SK-N-SH (cell line): ENCODE data around the gene MIGA2. TPM values are rescaled to one million over a fixed set of nuclear protein-coding genes. Genes with fewer than 3 reads are reported as not detected.

ENCODE experiments used
- CTCF ChIA-PET: fragments of 300-600, 350-600 bp; formaldehyde crosslinking; extraction: SDS; loops from one replicate; lab custom pipeline; 2021; lab: Yijun Ruan, JAX
- POLR2A ChIA-PET: fragments of 350-600 bp; sonication (Branson Sonifier 250); formaldehyde crosslinking; extraction: SDS; loops from one replicate; lab custom pipeline; 2020; ENCODE audit warnings: antibody characterized with exemption, inconsistent platforms; lab: Yijun Ruan, JAX
- DNase-seq: peaks from one replicate; pipeline ENCODE4 v3.0.0; 2012
- H2AFZ ChIP-seq: fragments of 200-600 bp; sonication (generic); 2 replicates; pipeline ENCODE4 v1.8.1; 2016; ENCODE audit warnings: antibody characterized with exemption, mild to moderate bottlenecking, low read depth
- H3F3A ChIP-seq: fragments of 200-600 bp; sonication (generic); replicated peaks from 2 replicates; pipeline ENCODE3; 2016; ENCODE audit warnings: antibody characterized with exemption, mild to moderate bottlenecking; ENCODE audit not compliant: insufficient read depth
- H3K27ac ChIP-seq, 2 experiments: fragments of 200-500 bp in 1 of 2; fragments of 200-600 bp in 1 of 2; sonication (Bioruptor generic) in 1 of 2; sonication (generic), shearing (Covaris generic) in 1 of 2; 2 replicates each; pipeline versions ENCODE4 v1.5.1 to v1.6.1; 2014 to 2016; ENCODE audit warnings: low read depth in 2 of 2, inconsistent platforms in 1 of 2, low read length in 1 of 2, mild to moderate bottlenecking in 1 of 2, mixed read lengths in 1 of 2
- H3K27me3 ChIP-seq: fragments of 200-600 bp; sonication (generic), shearing (Covaris generic); 2 replicates; pipeline ENCODE4 v1.6.1; 2016; ENCODE audit warnings: mixed run types; ENCODE audit not compliant: insufficient read depth
- H3K36me3 ChIP-seq, 2 experiments: fragments of 200-500 bp in 1 of 2; fragments of 200-600 bp in 1 of 2; sonication (Bioruptor generic) in 1 of 2; sonication (generic) in 1 of 2; replicated peaks in 1 of 2; 2 replicates each; pipeline versions ENCODE3 to v1.5.1; 2014 to 2016; ENCODE audit warnings: low read length in 1 of 2, mild to moderate bottlenecking in 1 of 2; ENCODE audit not compliant: insufficient read depth in 2 of 2, control insufficient read depth in 1 of 2
- H3K4me1 ChIP-seq, 2 experiments: fragments of 200-500 bp in 1 of 2; fragments of 200-600 bp in 1 of 2; sonication (Bioruptor generic) in 1 of 2; sonication (generic), shearing (Covaris generic) in 1 of 2; 2 replicates each; pipeline versions ENCODE4 v1.5.1 to v1.6.1; 2014 to 2016; ENCODE audit warnings: low read depth in 1 of 2, low read length in 1 of 2, mixed run types in 1 of 2; ENCODE audit not compliant: insufficient read depth in 2 of 2, control insufficient read depth in 1 of 2
- H3K4me2 ChIP-seq: fragments of 200-600 bp; sonication (generic), shearing (Covaris generic); 2 replicates; pipeline ENCODE4 v1.6.1; 2017; ENCODE audit warnings: mixed run types
- H3K4me3 ChIP-seq, 2 experiments: fragments of 200-500 bp in 1 of 2; fragments of 200-600 bp in 1 of 2; sonication (Bioruptor generic) in 1 of 2; sonication (generic), shearing (Covaris generic) in 1 of 2; 2 replicates each; pipeline versions ENCODE4 v1.5.1 to v1.8.1; 2014 to 2016; ENCODE audit warnings: low read depth in 2 of 2, inconsistent platforms in 1 of 2, low read length in 1 of 2, mild to moderate bottlenecking in 1 of 2, mixed read lengths in 1 of 2, moderate library complexity in 1 of 2
- H3K79me2 ChIP-seq: fragments of 200-600 bp; sonication (generic); 2 replicates; pipeline ENCODE4 v1.8.1; 2017; ENCODE audit warnings: mild to moderate bottlenecking; ENCODE audit not compliant: insufficient read depth
- H3K9ac ChIP-seq: fragments of 200-600 bp; sonication (generic); 2 replicates; pipeline ENCODE4 v1.6.1; 2017; ENCODE audit warnings: mixed run types
- H3K9me2 ChIP-seq: fragments of 200-600 bp; sonication (generic); 2 replicates; pipeline ENCODE4 v1.6.1; 2017; ENCODE audit warnings: mixed run types
- H3K9me3 ChIP-seq: fragments of 200-600 bp; sonication (generic); 2 replicates; pipeline ENCODE4 v1.6.1; 2017; ENCODE audit warnings: mixed run types, mild to moderate bottlenecking, moderate library complexity
- H4K20me1 ChIP-seq: fragments of 200-600 bp; sonication (generic); 2 replicates; pipeline ENCODE4 v1.6.1; 2017; ENCODE audit warnings: mild to moderate bottlenecking, mixed run types; ENCODE audit not compliant: insufficient read depth
- ELF1 ChIP-seq: IDR thresholded peaks from 2 replicates; pipeline ENCODE4 v1.4.0; 2012
- FOSL2 ChIP-seq: IDR thresholded peaks from 2 replicates; pipeline ENCODE4 v1.4.0; 2012; ENCODE audit warnings: low read depth, mild to moderate bottlenecking, moderate library complexity, borderline replicate concordance
- GABPA ChIP-seq: IDR thresholded peaks from 2 replicates; pipeline ENCODE4 v1.4.0; 2012; ENCODE audit warnings: low read depth, mild to moderate bottlenecking
- GATA2 ChIP-seq: sonication (generic); formaldehyde crosslinking; IDR thresholded peaks from 2 replicates; pipeline ENCODE4 v1.5.0; 2020; ENCODE audit warnings: mild to moderate bottlenecking, missing genetic modification reagents
- NRF1 ChIP-seq: IDR thresholded peaks from 2 replicates; pipeline ENCODE4 v1.6.1; 2012; ENCODE audit warnings: low read depth, mild to moderate bottlenecking, low read length
- POLR2AphosphoS5 ChIP-seq: IDR thresholded peaks from 2 replicates; pipeline ENCODE4 v1.6.1; 2012; ENCODE audit warnings: low read depth, low read length
- RCOR1 ChIP-seq: fragments of 150-350 bp; IDR thresholded peaks from 2 replicates; pipeline ENCODE4 v1.6.1; 2017; ENCODE audit warnings: antibody characterized with exemption, low read length
- RXRA ChIP-seq: IDR thresholded peaks from 2 replicates; pipeline ENCODE4 v1.4.0; 2012; ENCODE audit warnings: low read depth, mild to moderate bottlenecking, borderline replicate concordance
- SIN3A ChIP-seq: IDR thresholded peaks from 2 replicates; pipeline ENCODE4 v1.6.1; 2012; ENCODE audit warnings: low read depth, mild to moderate bottlenecking, low read length, moderate library complexity, borderline replicate concordance
- SMC3 ChIP-seq: IDR thresholded peaks from 2 replicates; pipeline ENCODE4 v1.6.1; 2012; ENCODE audit warnings: low read depth, low read length, improper control_type of control experiment
- TAF1 ChIP-seq: IDR thresholded peaks from 2 replicates; pipeline ENCODE4 v1.6.1; 2012; ENCODE audit warnings: low read depth, mild to moderate bottlenecking, low read length, moderate library complexity, borderline replicate concordance
- YY1 ChIP-seq: IDR thresholded peaks from 2 replicates; pipeline ENCODE4 v1.4.0; 2012; ENCODE audit warnings: low read depth, mild to moderate bottlenecking
- WGBS: methylation state at CpG from one replicate; pipeline ENCODE4 v1.1.6; 2017; ENCODE audit warnings: low lambda C conversion rate; 5-methylcytosine and 5-hydroxymethylcytosine counted together
- polyA plus RNA-seq, 3 experiments: library from polyadenylated mRNA; depleted of rRNA; stranded (reverse); fragments of >200 nt; gene quantifications; 2 replicates each; pipeline ENCODE4 v1.2.3, GENCODE V29; 2012
- TF ChIP-seq, protein P1 (sequence below): IDR thresholded peaks from 2 replicates; pipeline ENCODE4 v1.4.0; 2012; ENCODE audit warnings: low read depth, borderline replicate concordance
- TF ChIP-seq, protein P2 (sequence below): fragments of 200-600 bp; sonication (generic); IDR thresholded peaks from 2 replicates; pipeline ENCODE4 v1.6.1; 2017; ENCODE audit warnings: antibody characterized with exemption, mild to moderate bottlenecking, moderate library complexity
- TF ChIP-seq, protein P3 (sequence below): IDR thresholded peaks from 2 replicates; pipeline ENCODE4 v1.4.0; 2012; ENCODE audit warnings: low read depth
- TF ChIP-seq, protein P4 (sequence below): IDR thresholded peaks from 2 replicates; pipeline ENCODE4 v1.4.0; 2012; ENCODE audit warnings: low read depth, borderline replicate concordance

Gene MIGA2
- polyA plus RNA-seq, 1 of the 3 experiments (the other 2 are of a cell fraction), result 21.2 TPM

DNA sequence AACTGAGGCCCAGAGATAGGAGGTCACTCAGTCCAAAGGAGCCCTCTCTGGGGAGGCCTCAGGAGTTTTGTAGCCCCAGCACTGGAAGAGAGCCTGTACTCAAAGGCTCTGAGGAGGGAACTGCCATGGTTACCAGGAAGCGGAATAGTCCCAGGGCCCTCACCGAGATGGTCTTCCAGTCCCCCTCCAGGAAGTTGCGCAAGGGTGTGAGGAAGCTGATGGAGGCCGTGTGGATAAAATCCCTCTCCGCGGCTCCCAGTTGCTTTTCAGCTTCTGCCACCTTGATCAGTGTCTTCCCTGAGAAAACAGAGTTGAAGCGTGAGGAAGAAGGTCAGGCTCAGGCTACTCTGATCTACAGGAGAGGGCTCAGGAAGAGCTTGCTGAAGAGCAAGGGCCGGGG is 21.8 kb upstream of the MIGA2 start:
- Histone ChIP-seq H4K20me1 (no peaks in the 10 kb centered on the region), H3K9me2 (no peaks in the 10 kb centered on the region), H2AFZ (no peak overlapping the region), H3K4me3 (no peak overlapping the region), H3K36me3 (peaks cover 7 to 34% of the 10 kb centered on the region in 2 experiments), H3K9me3 (no peaks in the 10 kb centered on the region), H3F3A (peaks cover 5% of the 10 kb centered on the region), H3K79me2 (no peaks in the 10 kb centered on the region), H3K9ac (no peak overlapping the region), H3K27me3 (no peaks in the 10 kb centered on the region)
- POLR2A ChIA-PET, result no interaction called here
- 90% methylated on average over 8 of the region's 8 CpGs for WGBS
- DNase-seq, result no peak
- CTCF ChIA-PET, result interaction anchor here (1.0 to 4.7 kb wide), 3 partner anchors 8 to 87 kb away, joined by 4 to 37 read pairs (median 4); no protein-coding TSS in a partner anchor
- TF ChIP-seq RXRA, result no peak
- TF ChIP-seq SMC3, result no peak
- TF ChIP-seq YY1, result no peak
- TF ChIP-seq ELF1, result no peak
- TF ChIP-seq TAF1, result no peak
- no peak for TF ChIP-seq FOSL2
- TF ChIP-seq, all 33 proteins: peak for 0
- H3K27ac ChIP-seq, result no peak overlapping the region
- no peaks in the 10 kb centered on the region; a peak in 1 of 4 replicates for H3K4me1 ChIP-seq
- no peak overlapping the region for H3K4me2 ChIP-seq

DNA sequence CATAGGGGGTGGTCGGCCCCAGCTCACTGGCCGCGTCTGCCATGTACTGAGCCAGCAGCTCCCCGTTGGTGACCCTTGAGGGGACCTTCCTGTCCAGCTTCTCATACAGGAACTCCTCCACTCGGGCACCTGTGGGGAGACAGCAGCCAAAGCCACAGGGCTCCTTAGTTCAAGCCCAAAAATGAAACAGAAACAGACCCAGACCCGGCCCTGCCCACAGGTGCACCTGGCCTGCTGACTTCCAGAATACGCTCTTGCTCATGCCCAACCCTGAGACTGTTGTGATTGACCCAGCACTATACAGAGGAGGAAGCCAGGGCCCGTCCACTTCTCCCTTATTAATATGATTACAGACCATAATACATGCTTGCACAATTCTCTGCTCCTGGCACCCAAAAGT is 15.3 kb upstream of the MIGA2 start:
- H4K20me1 ChIP-seq, result peaks cover 17% of the 10 kb centered on the region
- no peaks in the 10 kb centered on the region for H3K27me3 ChIP-seq
- H3K9me3 ChIP-seq, result no peaks in the 10 kb centered on the region
- peaks cover 31% of the 10 kb centered on the region for H3K79me2 ChIP-seq
- no peak overlapping the region for H3K4me3 ChIP-seq
- no peak for DNase-seq
- TF ChIP-seq, protein P1, sequence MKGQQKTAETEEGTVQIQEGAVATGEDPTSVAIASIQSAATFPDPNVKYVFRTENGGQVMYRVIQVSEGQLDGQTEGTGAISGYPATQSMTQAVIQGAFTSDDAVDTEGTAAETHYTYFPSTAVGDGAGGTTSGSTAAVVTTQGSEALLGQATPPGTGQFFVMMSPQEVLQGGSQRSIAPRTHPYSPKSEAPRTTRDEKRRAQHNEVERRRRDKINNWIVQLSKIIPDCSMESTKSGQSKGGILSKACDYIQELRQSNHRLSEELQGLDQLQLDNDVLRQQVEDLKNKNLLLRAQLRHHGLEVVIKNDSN, result no peak
- no peak for TF ChIP-seq GABPA
- TF ChIP-seq GATA2 (CRISPR knock-in tag), result no peak
- TF ChIP-seq, protein P2, sequence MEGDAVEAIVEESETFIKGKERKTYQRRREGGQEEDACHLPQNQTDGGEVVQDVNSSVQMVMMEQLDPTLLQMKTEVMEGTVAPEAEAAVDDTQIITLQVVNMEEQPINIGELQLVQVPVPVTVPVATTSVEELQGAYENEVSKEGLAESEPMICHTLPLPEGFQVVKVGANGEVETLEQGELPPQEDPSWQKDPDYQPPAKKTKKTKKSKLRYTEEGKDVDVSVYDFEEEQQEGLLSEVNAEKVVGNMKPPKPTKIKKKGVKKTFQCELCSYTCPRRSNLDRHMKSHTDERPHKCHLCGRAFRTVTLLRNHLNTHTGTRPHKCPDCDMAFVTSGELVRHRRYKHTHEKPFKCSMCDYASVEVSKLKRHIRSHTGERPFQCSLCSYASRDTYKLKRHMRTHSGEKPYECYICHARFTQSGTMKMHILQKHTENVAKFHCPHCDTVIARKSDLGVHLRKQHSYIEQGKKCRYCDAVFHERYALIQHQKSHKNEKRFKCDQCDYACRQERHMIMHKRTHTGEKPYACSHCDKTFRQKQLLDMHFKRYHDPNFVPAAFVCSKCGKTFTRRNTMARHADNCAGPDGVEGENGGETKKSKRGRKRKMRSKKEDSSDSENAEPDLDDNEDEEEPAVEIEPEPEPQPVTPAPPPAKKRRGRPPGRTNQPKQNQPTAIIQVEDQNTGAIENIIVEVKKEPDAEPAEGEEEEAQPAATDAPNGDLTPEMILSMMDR, result no peak
- TF ChIP-seq, protein P3, sequence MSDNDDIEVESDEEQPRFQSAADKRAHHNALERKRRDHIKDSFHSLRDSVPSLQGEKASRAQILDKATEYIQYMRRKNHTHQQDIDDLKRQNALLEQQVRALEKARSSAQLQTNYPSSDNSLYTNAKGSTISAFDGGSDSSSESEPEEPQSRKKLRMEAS, result no peak
- TF ChIP-seq SIN3A, result no peak
- no peak for TF ChIP-seq POLR2AphosphoS5
- TF ChIP-seq RCOR1, result no peak
- no peak for TF ChIP-seq NRF1
- TF ChIP-seq, protein P4, sequence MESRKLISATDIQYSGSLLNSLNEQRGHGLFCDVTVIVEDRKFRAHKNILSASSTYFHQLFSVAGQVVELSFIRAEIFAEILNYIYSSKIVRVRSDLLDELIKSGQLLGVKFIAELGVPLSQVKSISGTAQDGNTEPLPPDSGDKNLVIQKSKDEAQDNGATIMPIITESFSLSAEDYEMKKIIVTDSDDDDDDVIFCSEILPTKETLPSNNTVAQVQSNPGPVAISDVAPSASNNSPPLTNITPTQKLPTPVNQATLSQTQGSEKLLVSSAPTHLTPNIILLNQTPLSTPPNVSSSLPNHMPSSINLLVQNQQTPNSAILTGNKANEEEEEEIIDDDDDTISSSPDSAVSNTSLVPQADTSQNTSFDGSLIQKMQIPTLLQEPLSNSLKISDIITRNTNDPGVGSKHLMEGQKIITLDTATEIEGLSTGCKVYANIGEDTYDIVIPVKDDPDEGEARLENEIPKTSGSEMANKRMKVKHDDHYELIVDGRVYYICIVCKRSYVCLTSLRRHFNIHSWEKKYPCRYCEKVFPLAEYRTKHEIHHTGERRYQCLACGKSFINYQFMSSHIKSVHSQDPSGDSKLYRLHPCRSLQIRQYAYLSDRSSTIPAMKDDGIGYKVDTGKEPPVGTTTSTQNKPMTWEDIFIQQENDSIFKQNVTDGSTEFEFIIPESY, result no peak
- WGBS, result 94% methylated on average over 7 of the region's 8 CpGs
- no peak overlapping the region for H3K4me2 ChIP-seq
- CTCF ChIA-PET, result interaction anchor here (1.4 to 1.8 kb wide), 2 partner anchors 11 to 15 kb away, joined by 3 to 4 read pairs; no protein-coding TSS in a partner anchor
- peaks cover 8 to 16% of the 10 kb centered on the region in 2 experiments; a peak in 3 of 4 replicates for H3K4me1 ChIP-seq
- H3K9me2 ChIP-seq, result no peaks in the 10 kb centered on the region
- H2AFZ ChIP-seq, result no peak overlapping the region
- peaks cover 0 to 4% of the 10 kb centered on the region in 2 experiments for H3K36me3 ChIP-seq
- POLR2A ChIA-PET, result no interaction called here
- H3K9ac ChIP-seq, result no peak overlapping the region
- H3K27ac ChIP-seq, result no peak overlapping the region; a peak in 1 of 4 replicates
- no peaks in the 10 kb centered on the region for H3F3A ChIP-seq
